DND-41 (cell line): ENCODE results near the gene ZNF714.

Source experiments
- EZH2 ChIP-seq: IDR thresholded peaks from 3 replicates; pipeline ENCODE4 v1.6.1; 2012; ENCODE audit warnings: borderline replicate concordance, low read depth, mild to moderate bottlenecking, moderate library complexity, low read length, inconsistent platforms; ENCODE audit not compliant: severe bottlenecking
- TF ChIP-seq, protein P1 (sequence below): IDR thresholded peaks from 2 replicates; pipeline ENCODE4 v1.5.1; 2012; ENCODE audit warnings: borderline replicate concordance, low read length, moderate library complexity, mild to moderate bottlenecking; ENCODE audit not compliant: poor library complexity, severe bottlenecking; ENCODE audit errors: extremely low read depth

DNA sequence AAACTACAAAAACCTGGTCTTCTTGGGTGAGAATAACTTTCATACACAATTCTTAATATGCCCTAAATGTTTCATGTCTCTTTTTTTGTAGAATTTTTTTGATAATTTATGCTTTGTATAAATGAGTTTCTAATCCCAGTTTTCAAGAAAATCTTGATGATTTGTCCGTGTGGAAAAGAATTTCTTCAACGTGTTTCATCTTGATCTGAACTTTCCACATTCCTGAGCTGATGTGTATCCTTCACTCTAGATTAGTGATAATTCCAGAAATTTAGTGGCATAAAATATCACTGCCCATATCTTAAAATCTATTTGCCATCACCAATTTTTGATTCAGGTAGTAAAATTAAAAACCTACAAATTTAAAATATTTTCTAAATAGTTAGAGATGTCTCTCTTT is 84.4 kb downstream of the ZNF714 start:
- TF ChIP-seq, protein P1, sequence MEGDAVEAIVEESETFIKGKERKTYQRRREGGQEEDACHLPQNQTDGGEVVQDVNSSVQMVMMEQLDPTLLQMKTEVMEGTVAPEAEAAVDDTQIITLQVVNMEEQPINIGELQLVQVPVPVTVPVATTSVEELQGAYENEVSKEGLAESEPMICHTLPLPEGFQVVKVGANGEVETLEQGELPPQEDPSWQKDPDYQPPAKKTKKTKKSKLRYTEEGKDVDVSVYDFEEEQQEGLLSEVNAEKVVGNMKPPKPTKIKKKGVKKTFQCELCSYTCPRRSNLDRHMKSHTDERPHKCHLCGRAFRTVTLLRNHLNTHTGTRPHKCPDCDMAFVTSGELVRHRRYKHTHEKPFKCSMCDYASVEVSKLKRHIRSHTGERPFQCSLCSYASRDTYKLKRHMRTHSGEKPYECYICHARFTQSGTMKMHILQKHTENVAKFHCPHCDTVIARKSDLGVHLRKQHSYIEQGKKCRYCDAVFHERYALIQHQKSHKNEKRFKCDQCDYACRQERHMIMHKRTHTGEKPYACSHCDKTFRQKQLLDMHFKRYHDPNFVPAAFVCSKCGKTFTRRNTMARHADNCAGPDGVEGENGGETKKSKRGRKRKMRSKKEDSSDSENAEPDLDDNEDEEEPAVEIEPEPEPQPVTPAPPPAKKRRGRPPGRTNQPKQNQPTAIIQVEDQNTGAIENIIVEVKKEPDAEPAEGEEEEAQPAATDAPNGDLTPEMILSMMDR: no peak
- TF ChIP-seq EZH2: no peak
